Adrenal gland (tissue), 12 donors: Measurements from ENCODE around the gene PRKCA. TPM values are rescaled to one million over a fixed set of nuclear protein-coding genes. Genes with fewer than 3 reads are reported as not detected.

Experiments
- DNase-seq, 7 donors: peaks; one replicate each; pipeline ENCODE4 v3.0.0-alpha.2; 2019 to 2020
- H3K27ac ChIP-seq, 5 donors: fragments of 200-600 bp; sonication (generic) in 4 of 5; 1 replicate in 3 of 5; 2 replicates in 2 of 5; pipeline versions ENCODE4 v1.5.1 to v1.8.0; 2016 to 2020; ENCODE audit warnings: mild to moderate bottlenecking in 1 of 5
- H3K27me3 ChIP-seq: fragments of 200-600 bp; 2 replicates; pipeline ENCODE4 v1.8.0; 2021
- H3K36me3 ChIP-seq, 2 donors: fragments of 200-600 bp; replicated peaks in 1 of 2; 1 replicate in 1 of 2; 2 replicates in 1 of 2; pipeline versions ENCODE4 v1.5.1 to v1.8.0; 2018 to 2022
- H3K4me1 ChIP-seq, 2 donors: fragments of 200-600 bp; replicated peaks in 1 of 2; 1 replicate in 1 of 2; 2 replicates in 1 of 2; pipeline versions ENCODE4 v1.5.1 to v1.8.0; 2018 to 2021
- H3K4me3 ChIP-seq, 4 donors: fragments of 200-600 bp; sonication (generic) in 3 of 4; one replicate each; pipeline ENCODE4 v1.5.1; 2016 to 2018
- H3K9me3 ChIP-seq, 3 donors: fragments of 200-600 bp; sonication (generic) in 1 of 3; replicated peaks in 1 of 3; 1 replicate in 2 of 3; 2 replicates in 1 of 3; pipeline versions ENCODE4 v1.5.1 to v1.8.0; 2016 to 2021
- CTCF ChIP-seq, 6 experiments: fragments of 450-650 bp in 4 of 6; fragments of 200-600 bp in 2 of 6; sonication (generic) in 1 of 6; IDR thresholded peaks; 1 replicate in 5 of 6; 2 replicates in 1 of 6; pipeline versions ENCODE4 v1.5.1 to v1.8.0; 2016 to 2021; ENCODE audit warnings: antibody characterized with exemption in 6 of 6, mild to moderate bottlenecking in 2 of 6, moderate library complexity in 1 of 6
- POLR2A ChIP-seq, 2 donors: fragments of 450-650 bp; IDR thresholded peaks; one replicate each; pipeline ENCODE4 v1.6.1; 2017; ENCODE audit warnings: antibody characterized with exemption in 2 of 2, mild to moderate bottlenecking in 2 of 2, moderate library complexity in 1 of 2
- WGBS, 4 donors: extraction: QIAGEN DNeasy Blood & Tissue Kit in 2 of 4; methylation state at CpG; one replicate each; pipeline versions ENCODE4 v1.1.5 to v1.1.7; 2013 to 2017; 5-methylcytosine and 5-hydroxymethylcytosine counted together
- intact Hi-C, 2 donors: fragments of 100-400 bp; cut with DNase I; formaldehyde crosslinking; loops; one replicate each; pipeline versions ENCODE4 v1.14.1 to v1.15.0; 2022 to 2023
- polyA plus RNA-seq, 3 donors: library from polyadenylated mRNA; stranded (reverse); fragments of 200-250 nt in 2 of 3; fragments of 350-450 nt in 1 of 3; fragmentation: Illumina TruSeq in 1 of 3; extraction: RNeasy Lipid Tissue Mini Kit (QIAGEN cat#74804) in 1 of 3; gene quantifications; one replicate each; pipeline ENCODE4 v1.2.3, GENCODE V29; 2013 to 2014
- total RNA-seq, 9 donors: library from RNA; depleted of rRNA in 4 of 9; stranded (reverse); fragments of >200 nt in 4 of 9; fragments of 120-200 nt in 1 of 9; fragmentation: NEBNext Ultra II Directional in 1 of 9; extraction: Animal tissue kit (Norgen Biotek cat#: 25700) in 1 of 9; gene quantifications; one replicate each; pipeline versions ENCODE4 v1.1.0 to v1.2.4, GENCODE V29; 2013 to 2023
- donor health status: healthy with polysubstance abuse.
- donor health status: Bipolar disorder and iron deficiency.
- donor health status: DM: yes; HTN: yes; CAD: no.
- donor health status: DM: no; HTN: no; CAD: no.
- donor health status: DM: no; HTN: no; CAD: no.
- donor health status: DM: yes; HTN: yes; CAD: no.

Gene PRKCA
- total and polyA plus RNA-seq, 12 donors, result 15.1 to 202 (median 84.1) TPM

DNA sequence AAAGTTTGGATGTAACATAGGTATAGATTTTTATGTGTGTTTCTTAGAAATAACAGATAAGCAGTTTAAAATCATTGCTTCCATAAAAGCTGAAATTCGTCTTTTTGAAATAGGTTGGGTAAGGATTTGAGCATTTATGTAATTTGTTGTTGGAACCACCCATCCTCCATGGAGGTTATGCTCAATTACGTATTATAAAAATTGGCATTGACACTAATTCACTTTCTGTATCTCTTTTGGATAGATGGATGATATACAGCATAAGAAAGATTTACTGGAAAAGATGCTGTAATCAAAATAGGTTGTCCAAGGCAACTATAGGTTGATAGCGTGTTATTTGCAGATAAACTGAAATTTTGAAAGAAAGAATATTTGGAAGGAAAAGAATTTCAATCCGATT is 105.5 kb downstream of the PRKCA start:
- H3K4me1 ChIP-seq, result peaks cover 12 to 42% of the 10 kb centered on the region in 2 donors
- TF ChIP-seq CTCF (IDR thresholded peaks at IDR 0.05), result no peak
- TF ChIP-seq POLR2A (IDR thresholded peaks at IDR 0.05), result no peak
- no peaks in the 10 kb centered on the region for H3K9me3 ChIP-seq
- 89 to 92% (median 91%) methylated on average over 4 of the region's 4 CpGs for WGBS, 4 donors
- H3K36me3 ChIP-seq, result no peaks in the 10 kb centered on the region
- no peak for DNase-seq
- no peak overlapping the region for H3K27ac ChIP-seq
- intact Hi-C loops, result no loop called here
- H3K4me3 ChIP-seq, result no peak overlapping the region
- H3K27me3 ChIP-seq, result no peaks in the 10 kb centered on the region

GRCh38 chr17:66411520-66411919 is 109.1 kb downstream of the PRKCA start:
- Histone ChIP-seq H3K4me3 (no peak overlapping the region), H3K27ac (no peak overlapping the region), H3K4me1 (peaks cover 5 to 23% of the 10 kb centered on the region in 2 donors), H3K27me3 (no peaks in the 10 kb centered on the region), H3K36me3 (no peaks in the 10 kb centered on the region), H3K9me3 (no peaks in the 10 kb centered on the region)
- TF ChIP-seq CTCF (IDR thresholded peaks at IDR 0.05), result no peak
- TF ChIP-seq POLR2A (IDR thresholded peaks at IDR 0.05), result no peak
- DNase-seq, result peak in 5 of 7 donors; percentile 52 to 69 (median 59)
- 40 to 57% (median 49%) methylated on average over 6 of the region's 6 CpGs for WGBS, 4 donors
- intact Hi-C loops, result no loop called here

- intact Hi-C loops, result no loop called here
- Histone ChIP-seq H3K27me3 (no peaks in the 10 kb centered on the region), H3K4me3 (no peak overlapping the region), H3K36me3 (no peaks in the 10 kb centered on the region), H3K4me1 (peaks cover 5 to 19% of the 10 kb centered on the region in 2 donors), H3K27ac (no peak overlapping the region), H3K9me3 (no peaks in the 10 kb centered on the region)
- no peak for TF ChIP-seq CTCF (IDR thresholded peaks at IDR 0.05)
- no peak for TF ChIP-seq POLR2A (IDR thresholded peaks at IDR 0.05)
- no peak for DNase-seq
- WGBS, 4 donors, result 89 to 93% (median 90%) methylated on average over 8 of the region's 8 CpGs
Observed at GRCh38 chr17:66412857-66413558, 110.6 kb downstream of the PRKCA start.

DNA sequence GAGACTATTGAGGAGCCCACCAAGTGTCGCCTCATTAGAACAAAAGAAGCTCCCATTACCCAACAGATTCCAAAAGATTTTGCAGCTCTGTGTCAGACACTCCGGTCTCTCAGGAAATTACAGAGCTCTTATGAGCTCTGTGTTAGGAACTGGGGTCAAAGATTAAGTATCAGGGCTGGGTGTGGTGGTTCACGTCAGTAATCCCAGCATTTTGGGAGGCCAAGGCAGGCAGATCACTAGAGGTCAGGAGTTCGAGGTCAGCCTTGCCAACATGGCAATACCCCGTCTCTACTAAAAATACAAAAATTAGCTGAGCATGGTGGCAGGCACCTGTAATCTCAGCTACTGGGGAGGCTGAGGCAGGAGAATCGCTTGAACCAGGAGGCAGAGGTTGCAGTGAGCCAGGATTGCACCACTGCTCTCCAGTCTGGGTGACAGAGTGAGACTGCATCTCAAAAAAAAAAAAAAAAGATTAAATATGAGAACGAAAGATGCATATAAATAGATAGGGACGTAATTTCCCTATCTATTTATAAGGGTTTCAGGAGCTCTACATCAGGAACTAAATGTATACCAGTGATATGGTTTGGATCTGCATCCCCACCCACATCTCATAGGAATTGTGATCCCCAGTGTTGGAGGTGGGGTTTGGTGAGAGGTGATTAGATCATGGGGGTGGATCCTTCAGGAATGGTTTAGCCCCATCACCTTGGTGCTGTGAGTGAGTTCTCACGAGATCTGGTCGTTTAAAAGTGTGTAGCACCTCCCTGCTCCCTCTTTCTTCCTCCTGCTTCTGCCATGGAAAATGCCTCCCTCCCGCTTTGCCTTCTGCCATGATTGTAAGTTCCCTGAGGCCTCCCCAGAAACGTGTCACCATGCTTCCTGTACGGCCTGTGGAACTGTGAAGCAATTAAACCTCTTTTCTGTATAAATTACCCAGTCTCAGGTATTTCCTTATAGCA is 111.4 kb downstream of the PRKCA start:
- Histone ChIP-seq H3K4me3 (no peak overlapping the region), H3K9me3 (no peaks in the 10 kb centered on the region), H3K4me1 (peaks cover 5 to 19% of the 10 kb centered on the region in 2 donors), H3K27ac (no peak overlapping the region), H3K27me3 (no peaks in the 10 kb centered on the region), H3K36me3 (no peaks in the 10 kb centered on the region)
- TF ChIP-seq CTCF (IDR thresholded peaks at IDR 0.05) (no peak), POLR2A (IDR thresholded peaks at IDR 0.05) (no peak)
- intact Hi-C loops, result no loop called here
- WGBS, 4 donors, result 81 to 90% (median 84%) methylated on average over 13 of the region's 13 CpGs
- DNase-seq, result no peak
